HG03575 (cell line): ENCODE results near the gene FRMPD1.
"Not testable (repeated sequence)": the region's sequence is repeated elsewhere in the genome, so short reads cannot be mapped to it uniquely, and the experiment has no call there.

ENCODE experiments used
- ATAC-seq: cut with Tn5 transposase; IDR thresholded peaks from one replicate; pipeline ENCODE4 v1.9.1; 2021; ENCODE audit not compliant: unreplicated experiment, insufficient number of reproducible peaks, low FRiP score; ENCODE audit errors: extremely low read depth

FRMPD1 gene

GRCh38 chr9:37727013-37727412 is 76.3 kb downstream of the FRMPD1 start:
- ATAC-seq: no peak

GRCh38 chr9:37729499-37729898 is 78.7 kb downstream of the FRMPD1 start:
- no peak for ATAC-seq

- ATAC-seq: no peak
These were observed 79.5 kb downstream of the FRMPD1 start for GRCh38 chr9:37730256-37730655.

- ATAC-seq: no peak
These were observed 80.1 kb downstream of the FRMPD1 start for GRCh38 chr9:37730839-37731238.

GRCh38 chr9:37732086-37732741 is 81.5 kb downstream of the FRMPD1 start:
- ATAC-seq: no peak

- no peak for ATAC-seq
These were observed 82.2 kb downstream of the FRMPD1 start for GRCh38 chr9:37732952-37733351.

- ATAC-seq: no peak
These were observed 88.5 kb downstream of the FRMPD1 start for GRCh38 chr9:37739222-37739621.

- ATAC-seq: no peak
These were observed 89.4 kb downstream of the FRMPD1 start for GRCh38 chr9:37740128-37740527.

GRCh38 chr9:37740631-37741328 is 90.0 kb downstream of the FRMPD1 start:
- ATAC-seq: no peak

GRCh38 chr9:37745970-37746369 is 95.2 kb downstream of the FRMPD1 start:
- no peak for ATAC-seq

GRCh38 chr9:37746448-37747270 is 95.9 kb downstream of the FRMPD1 start:
- ATAC-seq: no peak

- no peak for ATAC-seq
These were observed 96.6 kb downstream of the FRMPD1 start for GRCh38 chr9:37747271-37747753.

- no peak for ATAC-seq
These were observed 98.4 kb downstream of the FRMPD1 start for GRCh38 chr9:37749129-37749528.

- no peak for ATAC-seq
These were observed 100.4 kb downstream of the FRMPD1 start for GRCh38 chr9:37751186-37751585.

GRCh38 chr9:37751704-37752103 is 101.0 kb downstream of the FRMPD1 start:
- not testable (repeated sequence) for ATAC-seq

- not testable (repeated sequence) for ATAC-seq
These were observed 101.4 kb downstream of the FRMPD1 start for GRCh38 chr9:37752112-37752511.

- ATAC-seq: no peak
These were observed 102.1 kb downstream of the FRMPD1 start for GRCh38 chr9:37752642-37753488.

GRCh38 chr9:37753489-37754190 is 102.9 kb downstream of the FRMPD1 start, which contains the start of gene TRMT10B:
TSS of gene TRMT10B (plus strand) at chr9:37753805. CDS start at chr9:37761932, 8,127 bp downstream.
- peak; percentile 70 for ATAC-seq
